ENCODE data around the gene LIMCH1.

DNA sequence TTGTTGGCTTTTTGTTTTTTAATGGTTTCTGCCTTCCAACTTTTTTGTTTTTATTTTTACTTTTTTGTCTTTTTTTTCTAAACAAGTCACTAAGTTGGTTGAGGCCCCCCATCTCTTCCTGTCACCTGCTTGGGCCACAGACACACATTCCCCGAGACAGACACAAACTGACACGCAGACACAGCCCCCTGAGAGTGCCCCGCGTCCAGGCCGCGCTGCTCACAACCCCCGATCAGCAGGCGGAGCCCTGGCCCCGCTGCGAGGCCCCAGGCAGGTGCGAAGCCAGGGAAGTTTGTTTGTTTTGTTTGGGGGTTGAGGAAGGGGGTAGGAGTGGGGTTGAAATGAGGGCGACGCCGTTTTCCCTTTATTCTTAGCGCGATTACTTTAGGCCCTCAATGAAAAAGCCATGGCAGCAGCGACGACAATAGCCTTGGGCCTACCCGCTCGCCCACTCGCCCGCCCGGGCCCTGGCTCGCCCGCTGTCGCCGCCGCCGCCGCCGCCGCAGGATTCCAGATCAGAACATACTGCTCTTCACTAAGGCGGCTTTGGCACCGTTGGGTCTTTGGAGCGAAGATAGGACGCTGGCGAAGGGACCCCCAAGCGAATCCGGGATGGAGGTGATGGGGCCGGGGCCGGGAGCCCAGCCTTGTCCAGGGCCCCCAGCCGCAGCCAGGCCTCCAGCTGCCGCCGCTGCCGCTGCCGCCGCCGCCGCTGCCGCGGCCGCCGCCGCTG is 207.5 kb downstream of the LIMCH1 start:
- TF ChIP-seq GATA2 (IDR thresholded peaks at IDR 0.05; ENCODE audit: low read depth, low read length) = no peak
- no peak for TF ChIP-seq GATA3 (IDR thresholded peaks at IDR 0.05; ENCODE audit: low read depth, low read length)

All from SH-SY5Y (cell line).